ENCODE results near the gene GATD1. TPM values are rescaled to one million over a fixed set of nuclear protein-coding genes. Genes with fewer than 3 reads are reported as not detected.

The GATD1 gene
- total and polyA plus RNA-seq, 11 donors = 13.4 to 30.8 (median 20.5) TPM

DNA sequence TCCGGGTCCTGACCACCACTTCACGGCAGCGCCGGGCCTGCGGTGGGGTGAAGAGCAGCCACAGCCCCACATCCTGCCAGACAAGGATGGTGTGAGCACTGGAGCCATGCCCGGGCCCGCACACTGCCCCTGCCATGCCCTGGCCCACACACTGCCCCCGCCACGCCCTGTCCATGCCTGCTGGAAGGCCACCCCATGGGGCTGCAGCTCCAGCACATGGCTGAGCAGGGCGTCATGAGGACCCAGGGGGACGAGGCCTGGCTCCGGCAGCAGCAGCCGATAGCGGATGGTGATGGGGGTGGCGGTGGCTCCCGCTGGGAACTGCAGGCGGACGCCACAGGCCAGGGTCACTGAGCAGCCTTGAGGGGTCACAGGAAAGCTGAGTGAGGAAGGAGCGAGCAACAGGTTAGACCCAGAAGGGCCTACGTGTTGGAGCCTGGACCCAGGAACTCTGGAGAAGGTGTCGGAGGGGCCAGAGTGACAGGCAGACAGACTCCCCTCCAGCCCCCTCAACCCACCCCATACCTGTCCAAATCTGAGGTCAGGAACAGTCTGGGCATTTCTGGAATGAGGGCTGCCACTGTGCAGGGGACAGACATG is 24.8 kb upstream of the GATD1 start:
- no peaks in the 10 kb centered on the region for H3K27me3 ChIP-seq
- no peaks in the 10 kb centered on the region for H3K9me3 ChIP-seq
- no peak overlapping the region for H3K4me3 ChIP-seq
- 94 to 98% (median 97%) methylated on average over 11 to 21 of the region's 21 CpGs for WGBS, 4 donors
- peaks cover 0 to 38% (median 9%) of the 10 kb centered on the region in 9 donors for H3K36me3 ChIP-seq
- DNase-seq (no peak), ATAC-seq (no peak)
- H3K27ac ChIP-seq = no peak overlapping the region
- intact Hi-C loops (cut with DNase I) = loop anchor here in 1 of 10 donors (10.0 kb wide), 1 partner anchor 447 kb away; no protein-coding TSS in a partner anchor
- TF ChIP-seq POLR2A (IDR thresholded peaks at IDR 0.05) = no peak
- TF ChIP-seq, protein P1, sequence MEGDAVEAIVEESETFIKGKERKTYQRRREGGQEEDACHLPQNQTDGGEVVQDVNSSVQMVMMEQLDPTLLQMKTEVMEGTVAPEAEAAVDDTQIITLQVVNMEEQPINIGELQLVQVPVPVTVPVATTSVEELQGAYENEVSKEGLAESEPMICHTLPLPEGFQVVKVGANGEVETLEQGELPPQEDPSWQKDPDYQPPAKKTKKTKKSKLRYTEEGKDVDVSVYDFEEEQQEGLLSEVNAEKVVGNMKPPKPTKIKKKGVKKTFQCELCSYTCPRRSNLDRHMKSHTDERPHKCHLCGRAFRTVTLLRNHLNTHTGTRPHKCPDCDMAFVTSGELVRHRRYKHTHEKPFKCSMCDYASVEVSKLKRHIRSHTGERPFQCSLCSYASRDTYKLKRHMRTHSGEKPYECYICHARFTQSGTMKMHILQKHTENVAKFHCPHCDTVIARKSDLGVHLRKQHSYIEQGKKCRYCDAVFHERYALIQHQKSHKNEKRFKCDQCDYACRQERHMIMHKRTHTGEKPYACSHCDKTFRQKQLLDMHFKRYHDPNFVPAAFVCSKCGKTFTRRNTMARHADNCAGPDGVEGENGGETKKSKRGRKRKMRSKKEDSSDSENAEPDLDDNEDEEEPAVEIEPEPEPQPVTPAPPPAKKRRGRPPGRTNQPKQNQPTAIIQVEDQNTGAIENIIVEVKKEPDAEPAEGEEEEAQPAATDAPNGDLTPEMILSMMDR (IDR thresholded peaks at IDR 0.05) = no peak
- H3K4me1 ChIP-seq = peaks cover 4 to 42% (median 24%) of the 10 kb centered on the region in 12 donors

DNA sequence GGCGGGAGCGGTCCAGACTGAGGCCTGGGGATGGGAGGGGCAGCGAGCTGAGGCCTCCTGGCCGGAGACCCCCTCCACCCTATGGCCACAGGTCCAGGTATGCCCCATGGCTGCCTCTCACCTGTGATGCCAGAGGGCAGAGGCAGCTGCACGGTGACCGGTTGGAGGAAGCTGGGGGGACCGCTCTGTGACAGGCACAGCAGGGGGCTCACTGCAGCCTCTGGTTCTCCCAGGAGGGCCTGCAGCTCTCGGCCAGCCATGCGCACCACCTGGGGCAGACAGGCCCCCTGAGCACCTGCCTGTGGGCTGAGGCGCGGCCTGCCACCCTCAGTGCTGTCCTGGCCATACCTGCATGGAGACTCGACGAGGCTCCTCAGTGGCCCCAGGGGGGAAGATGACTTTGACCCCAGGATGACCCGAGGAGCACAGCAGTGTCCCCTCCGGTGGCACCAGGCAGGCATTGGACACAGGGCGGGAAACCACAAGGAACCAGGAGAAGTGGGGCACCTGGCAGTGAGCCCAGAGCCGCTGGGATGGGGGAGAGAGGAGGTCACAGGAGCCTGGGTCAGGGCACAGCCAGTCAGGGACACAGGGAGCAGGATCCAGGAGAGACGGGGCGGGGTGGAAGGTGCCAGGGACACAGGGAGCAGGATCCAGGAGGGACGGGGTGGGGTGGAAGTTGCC is 24.0 kb upstream of the GATD1 start:
- WGBS, 4 donors = 91 to 95% (median 93%) methylated on average over 10 to 20 of the region's 20 CpGs
- no peaks in the 10 kb centered on the region for H3K27me3 ChIP-seq
- no peak overlapping the region for H3K4me3 ChIP-seq
- H3K27ac ChIP-seq = no peak overlapping the region
- peaks cover 0 to 38% (median 9%) of the 10 kb centered on the region in 9 donors for H3K36me3 ChIP-seq
- H3K4me1 ChIP-seq = peaks cover 10 to 49% (median 33%) of the 10 kb centered on the region in 12 donors
- no peaks in the 10 kb centered on the region for H3K9me3 ChIP-seq
- TF ChIP-seq, protein P1 (IDR thresholded peaks at IDR 0.05) = no peak
- TF ChIP-seq POLR2A (IDR thresholded peaks at IDR 0.05) = no peak
- intact Hi-C loops (cut with DNase I) = loop anchor here in 1 of 10 donors (10.0 kb wide), 1 partner anchor 446 kb away; no protein-coding TSS in a partner anchor
- no peak for DNase-seq
- ATAC-seq = no peak

DNA sequence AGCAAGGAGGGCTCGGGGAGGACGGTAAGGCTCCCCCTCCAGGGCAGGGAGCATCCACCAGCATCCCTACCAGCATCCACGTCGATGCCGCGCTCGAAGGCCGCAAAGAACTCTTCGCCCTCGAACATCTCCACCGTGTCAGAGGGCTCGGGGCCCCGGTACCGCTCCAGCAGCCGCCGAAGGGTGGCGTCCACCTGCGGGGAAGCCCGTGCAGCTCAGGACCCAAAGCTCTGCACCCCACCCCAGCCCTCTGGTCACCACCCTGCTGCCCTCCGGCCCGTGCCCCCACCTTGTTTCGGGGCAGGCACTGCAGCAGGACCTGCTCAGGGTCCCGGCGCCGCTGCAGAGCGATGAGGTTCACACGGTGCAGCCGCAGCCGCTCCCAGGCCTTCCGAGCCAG is 23.2 kb upstream of the GATD1 start:
- ATAC-seq (no peak), DNase-seq (no peak)
- Histone ChIP-seq H3K27ac (no peak overlapping the region), H3K9me3 (no peaks in the 10 kb centered on the region), H3K27me3 (no peaks in the 10 kb centered on the region), H3K4me3 (no peak overlapping the region), H3K4me1 (peaks cover 10 to 49% (median 35%) of the 10 kb centered on the region in 12 donors), H3K36me3 (peaks cover 0 to 38% (median 9%) of the 10 kb centered on the region in 9 donors)
- intact Hi-C loops (cut with DNase I) = loop anchor here in 1 of 10 donors (10.0 kb wide), 1 partner anchor 446 kb away; no protein-coding TSS in a partner anchor
- no peak for TF ChIP-seq POLR2A (IDR thresholded peaks at IDR 0.05)
- TF ChIP-seq, protein P1 (IDR thresholded peaks at IDR 0.05) = no peak
- WGBS, 4 donors = 92 to 96% (median 96%) methylated on average over 18 to 30 of the region's 30 CpGs

DNA sequence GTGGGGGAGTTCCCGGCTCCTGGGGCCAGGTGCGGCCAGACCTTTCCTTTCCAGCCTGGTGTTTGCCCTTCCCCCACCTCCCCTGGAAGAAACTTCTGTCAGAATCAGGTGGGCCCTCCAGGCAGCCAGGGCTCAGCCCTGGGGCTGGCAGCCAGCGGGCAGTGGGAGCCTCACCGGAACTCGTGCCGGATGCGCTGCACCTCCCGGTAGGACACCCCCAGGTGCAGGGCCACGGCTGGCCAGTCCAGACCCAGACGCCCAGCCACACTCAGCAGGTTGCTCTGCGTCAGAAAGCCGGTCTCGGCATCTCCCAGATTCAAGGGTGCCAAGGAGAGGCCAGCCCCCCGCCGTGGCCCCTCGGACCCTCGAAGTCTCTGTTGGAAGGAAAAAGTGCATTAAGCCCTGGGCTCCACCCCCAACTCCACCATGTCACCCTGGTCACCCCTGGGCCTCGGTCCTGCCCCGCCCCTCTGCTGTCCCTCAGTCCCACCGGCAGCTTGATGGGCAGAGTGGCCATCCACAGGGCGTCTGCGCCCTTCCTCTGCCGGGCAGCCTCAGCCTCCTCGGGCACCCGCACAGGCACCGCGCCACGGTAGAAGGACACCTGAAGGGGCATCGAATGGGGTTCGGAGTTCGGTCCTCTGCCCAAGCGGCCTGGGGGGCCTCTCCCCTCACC is 22.5 kb upstream of the GATD1 start:
- Histone ChIP-seq H3K4me1 (peaks cover 10 to 51% (median 35%) of the 10 kb centered on the region in 12 donors), H3K27ac (no peak overlapping the region), H3K36me3 (peaks cover 0 to 38% (median 9%) of the 10 kb centered on the region in 9 donors), H3K4me3 (no peak overlapping the region), H3K9me3 (no peaks in the 10 kb centered on the region), H3K27me3 (no peaks in the 10 kb centered on the region)
- DNase-seq (no peak), ATAC-seq (no peak)
- 94 to 97% (median 94%) methylated on average over 25 to 32 of the region's 32 CpGs for WGBS, 4 donors
- TF ChIP-seq, protein P1 (IDR thresholded peaks at IDR 0.05) = no peak
- TF ChIP-seq POLR2A (IDR thresholded peaks at IDR 0.05) = no peak
- intact Hi-C loops (cut with DNase I) = loop anchor here in 2 of 10 donors (5.0 to 10.0 kb wide), 3 partner anchors 65 to 445 kb away; partner anchors contain the start of gene CHID1 (in 1 of the 2)
